Globus pallidus (tissue), 1 donor: ENCODE data around the gene E4F1.
"Not testable (repeated sequence)": the region's sequence is repeated elsewhere in the genome, so short reads cannot be mapped to it uniquely, and the experiment has no call there.

ENCODE experiments used
- DNase-seq: peaks from one replicate; pipeline ENCODE4 v3.0.0-alpha.2; 2015; ENCODE audit warnings: low spot score

The E4F1 gene

DNA sequence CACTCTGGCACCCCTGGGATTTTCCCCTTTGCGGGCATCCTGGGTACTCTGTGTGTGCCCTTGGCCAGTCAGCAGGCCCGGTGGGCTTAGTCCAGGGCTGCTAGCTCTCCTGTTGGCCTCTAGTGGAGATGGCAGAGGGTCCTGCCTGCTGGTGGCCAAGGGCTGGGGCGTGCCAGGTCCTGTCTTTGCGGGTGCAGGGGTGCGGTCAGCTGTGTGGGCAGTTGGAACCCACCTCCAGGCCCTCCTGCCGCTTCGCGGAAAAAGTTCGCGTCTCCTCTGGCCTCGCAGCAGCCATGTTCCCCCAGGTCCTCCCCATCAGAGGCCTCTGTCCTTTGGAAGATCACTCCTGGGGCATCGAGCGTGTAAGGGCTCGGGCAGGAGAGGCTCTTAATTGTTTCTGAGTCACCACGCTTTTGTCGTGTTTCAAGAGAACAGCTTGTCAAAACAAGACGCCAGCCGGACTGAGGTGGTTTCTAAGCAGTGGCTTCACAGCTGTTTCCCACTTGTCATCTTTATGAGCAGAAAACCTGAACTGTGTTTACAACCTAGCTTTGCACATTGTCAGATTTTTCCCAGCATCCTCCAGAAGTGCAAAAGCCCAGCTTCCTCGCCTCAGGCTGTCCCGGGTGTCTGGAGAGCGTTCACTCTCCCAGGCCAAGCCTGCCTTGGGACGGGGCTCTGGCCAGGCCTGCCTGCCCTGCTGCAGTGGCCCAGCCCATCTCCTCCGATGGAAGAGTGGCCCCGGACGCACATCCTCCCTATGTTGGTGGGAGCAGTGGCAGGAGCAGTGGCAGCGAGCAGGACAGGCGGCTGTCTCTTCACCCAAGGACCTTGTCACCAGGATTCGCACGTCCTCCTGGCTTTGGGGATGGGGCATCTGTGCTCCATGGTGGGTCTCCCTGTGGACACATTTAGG is 7.9 kb downstream of the E4F1 start:
- no peak for DNase-seq

DNA sequence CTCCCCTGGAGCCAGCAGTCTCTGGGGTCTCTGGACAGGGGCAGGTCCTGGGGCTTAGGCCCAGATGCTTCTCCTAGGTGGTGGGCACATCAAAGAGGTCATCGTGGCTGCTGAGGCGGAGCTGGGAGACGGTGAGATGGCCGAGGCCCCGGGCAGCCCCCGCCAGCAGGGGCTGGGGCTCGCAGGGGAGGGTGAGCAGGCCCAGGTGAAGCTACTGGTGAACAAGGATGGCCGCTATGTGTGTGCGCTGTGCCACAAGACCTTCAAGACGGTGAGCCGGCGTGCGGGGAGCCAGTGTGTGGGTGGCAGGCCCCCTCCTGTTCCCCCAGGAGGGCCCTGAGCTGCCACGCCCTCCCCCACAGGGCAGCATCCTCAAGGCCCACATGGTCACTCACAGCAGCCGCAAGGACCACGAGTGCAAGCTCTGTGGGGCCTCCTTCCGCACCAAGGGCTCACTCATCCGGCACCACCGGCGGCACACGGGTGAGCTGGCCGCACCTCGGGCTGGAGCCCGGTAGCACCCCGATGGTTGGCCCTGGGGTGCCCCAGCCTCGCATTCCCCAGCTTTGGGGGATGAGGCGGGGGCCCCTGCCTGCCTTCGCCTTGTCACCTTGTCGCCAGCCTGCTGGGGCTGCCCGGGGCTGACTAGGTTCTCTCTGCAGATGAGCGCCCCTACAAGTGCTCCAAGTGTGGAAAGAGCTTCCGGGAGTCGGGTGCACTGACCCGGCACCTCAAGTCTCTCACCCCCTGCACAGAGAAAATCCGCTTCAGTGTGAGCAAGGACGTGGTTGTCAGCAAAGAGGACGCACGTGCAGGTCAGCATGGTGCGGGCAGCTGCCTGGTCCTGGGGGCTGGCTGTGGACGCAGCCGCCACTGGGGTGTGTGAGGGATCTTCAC is 9.0 kb downstream of the E4F1 start:
- no peak for DNase-seq

DNA sequence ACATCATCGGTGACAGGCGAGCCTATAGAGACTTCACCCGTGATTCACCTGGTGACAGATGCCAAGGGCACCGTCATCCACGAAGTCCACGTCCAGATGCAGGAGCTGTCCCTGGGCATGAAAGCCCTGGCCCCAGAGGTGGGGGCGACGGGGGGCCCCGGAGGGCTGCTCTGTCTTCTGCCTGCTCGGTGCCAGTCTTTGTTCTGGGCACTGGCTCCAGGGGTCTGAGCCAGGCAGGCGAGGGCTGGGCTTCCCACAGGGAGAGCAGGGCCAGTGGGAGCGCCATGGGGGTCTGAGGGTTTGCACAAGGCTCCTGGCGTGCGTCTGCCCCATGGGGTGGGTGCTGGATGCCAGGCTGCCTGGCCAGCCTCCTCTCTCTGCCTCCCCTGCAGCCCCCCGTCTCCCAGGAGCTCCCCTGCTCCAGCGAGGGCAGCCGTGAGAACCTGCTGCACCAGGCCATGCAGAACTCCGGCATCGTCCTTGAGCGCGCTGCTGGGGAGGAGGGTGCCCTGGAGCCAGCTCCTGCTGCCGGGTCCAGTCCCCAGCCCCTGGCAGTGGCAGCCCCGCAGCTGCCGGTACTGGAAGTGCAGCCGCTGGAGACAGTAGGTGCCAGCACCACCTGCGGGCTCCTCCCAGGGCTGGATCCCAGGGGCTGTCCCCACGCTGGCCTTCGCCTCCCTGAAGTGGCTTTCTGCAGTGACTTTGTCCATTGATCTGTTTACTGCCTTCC is 9.8 kb downstream of the E4F1 start:
- no peak for DNase-seq

DNA sequence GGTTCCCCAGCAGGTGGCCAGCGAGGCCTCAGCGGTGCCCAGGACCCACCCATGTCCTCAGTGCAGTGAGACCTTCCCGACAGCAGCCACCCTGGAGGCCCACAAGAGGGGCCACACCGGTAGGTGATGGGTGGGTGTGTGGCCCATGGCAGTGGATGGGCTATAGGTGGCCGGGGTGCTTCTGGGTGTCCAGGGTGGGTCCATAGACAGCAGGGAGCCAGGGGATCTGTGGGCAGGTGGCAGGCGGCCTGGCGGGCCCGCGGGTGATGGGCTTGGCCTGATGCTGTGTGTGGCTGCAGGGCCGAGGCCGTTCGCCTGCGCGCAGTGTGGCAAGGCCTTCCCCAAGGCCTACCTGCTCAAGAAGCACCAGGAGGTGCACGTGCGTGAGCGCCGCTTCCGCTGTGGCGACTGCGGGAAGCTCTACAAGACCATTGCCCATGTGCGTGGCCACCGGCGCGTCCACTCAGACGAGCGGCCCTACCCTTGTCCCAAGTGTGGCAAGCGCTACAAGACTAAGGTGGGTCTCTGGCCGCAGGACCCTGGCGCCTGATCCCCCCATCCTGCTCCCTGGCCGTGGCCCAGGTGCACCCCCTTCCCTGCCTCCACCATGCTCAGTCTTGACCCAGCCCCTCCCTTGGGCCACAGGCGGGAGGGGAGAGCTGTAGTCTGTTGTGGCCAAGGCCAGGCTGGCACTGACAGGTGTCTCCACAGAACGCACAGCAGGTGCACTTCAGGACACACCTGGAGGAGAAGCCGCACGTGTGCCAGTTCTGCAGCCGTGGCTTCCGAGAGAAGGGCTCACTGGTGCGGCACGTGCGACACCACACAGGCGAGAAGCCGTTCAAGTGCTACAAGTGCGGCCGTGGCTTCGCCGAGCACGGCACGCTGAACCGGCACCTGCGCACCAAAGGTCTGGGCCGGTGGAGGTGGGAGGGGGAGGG is 10.8 kb downstream of the E4F1 start:
- DNase-seq, result no peak

DNA sequence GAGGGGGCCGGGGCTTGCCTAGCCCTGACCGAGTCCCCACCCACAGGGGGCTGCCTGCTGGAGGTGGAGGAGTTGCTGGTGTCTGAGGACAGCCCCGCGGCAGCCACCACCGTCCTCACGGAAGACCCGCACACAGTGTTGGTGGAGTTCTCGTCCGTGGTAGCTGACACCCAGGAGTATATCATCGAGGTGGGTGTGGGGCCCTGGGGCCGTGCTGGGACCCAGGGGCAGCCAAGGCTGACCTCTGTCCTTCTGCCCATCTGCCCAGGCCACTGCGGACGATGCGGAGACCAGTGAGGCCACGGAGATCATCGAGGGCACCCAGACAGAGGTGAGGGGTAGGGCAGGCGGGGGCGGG is 11.4 kb downstream of the E4F1 start:
- no peak for DNase-seq

DNA sequence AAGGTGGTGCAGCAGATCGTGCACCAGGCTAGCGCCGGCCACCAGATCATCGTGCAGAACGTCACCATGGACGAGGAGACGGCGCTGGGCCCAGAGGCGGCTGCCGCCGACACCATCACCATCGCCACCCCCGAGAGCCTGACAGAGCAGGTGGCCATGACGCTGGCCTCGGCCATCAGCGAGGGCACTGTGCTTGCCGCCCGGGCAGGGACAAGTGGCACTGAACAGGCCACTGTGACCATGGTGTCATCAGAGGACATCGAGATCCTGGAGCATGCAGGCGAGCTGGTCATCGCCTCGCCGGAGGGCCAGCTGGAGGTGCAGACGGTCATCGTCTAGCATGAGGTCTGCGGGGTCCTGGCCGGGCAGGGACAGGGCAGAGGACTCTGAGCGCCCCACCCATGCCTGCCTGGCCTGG is 11.9 kb downstream of the E4F1 start:
- no peak for DNase-seq

DNA sequence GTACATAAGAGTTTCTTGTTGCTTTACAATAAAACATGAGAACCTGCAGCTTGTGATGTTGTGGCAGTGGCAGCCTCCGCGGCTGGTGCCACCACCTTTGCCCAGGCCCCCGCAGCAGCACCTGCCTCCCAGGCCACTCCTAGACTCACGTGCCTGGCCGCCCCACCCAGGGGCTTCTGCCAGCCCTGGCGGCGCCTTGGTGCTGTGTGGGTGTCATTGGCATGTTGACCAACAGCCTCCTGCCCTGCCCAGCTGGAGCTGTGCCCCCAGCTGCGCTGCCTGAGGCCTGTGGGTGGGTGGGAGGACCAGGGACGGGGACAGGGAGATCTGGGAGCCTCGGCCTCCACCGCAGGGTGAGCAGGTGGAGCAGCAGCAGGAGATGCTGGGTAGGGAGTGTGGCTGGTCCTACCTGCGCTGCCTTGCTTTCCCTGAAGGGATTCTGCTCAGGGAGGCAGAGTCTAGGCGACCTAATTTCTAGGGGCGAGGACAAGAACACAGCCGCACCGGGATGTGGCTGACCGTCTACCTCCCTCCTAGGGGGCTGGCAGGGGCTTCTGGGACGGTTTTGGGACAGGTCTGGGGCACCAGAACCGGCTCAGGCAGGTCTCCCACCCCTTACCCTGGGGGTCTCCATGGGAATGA is 12.4 kb downstream of the E4F1 start:
- no peak for DNase-seq

DNA sequence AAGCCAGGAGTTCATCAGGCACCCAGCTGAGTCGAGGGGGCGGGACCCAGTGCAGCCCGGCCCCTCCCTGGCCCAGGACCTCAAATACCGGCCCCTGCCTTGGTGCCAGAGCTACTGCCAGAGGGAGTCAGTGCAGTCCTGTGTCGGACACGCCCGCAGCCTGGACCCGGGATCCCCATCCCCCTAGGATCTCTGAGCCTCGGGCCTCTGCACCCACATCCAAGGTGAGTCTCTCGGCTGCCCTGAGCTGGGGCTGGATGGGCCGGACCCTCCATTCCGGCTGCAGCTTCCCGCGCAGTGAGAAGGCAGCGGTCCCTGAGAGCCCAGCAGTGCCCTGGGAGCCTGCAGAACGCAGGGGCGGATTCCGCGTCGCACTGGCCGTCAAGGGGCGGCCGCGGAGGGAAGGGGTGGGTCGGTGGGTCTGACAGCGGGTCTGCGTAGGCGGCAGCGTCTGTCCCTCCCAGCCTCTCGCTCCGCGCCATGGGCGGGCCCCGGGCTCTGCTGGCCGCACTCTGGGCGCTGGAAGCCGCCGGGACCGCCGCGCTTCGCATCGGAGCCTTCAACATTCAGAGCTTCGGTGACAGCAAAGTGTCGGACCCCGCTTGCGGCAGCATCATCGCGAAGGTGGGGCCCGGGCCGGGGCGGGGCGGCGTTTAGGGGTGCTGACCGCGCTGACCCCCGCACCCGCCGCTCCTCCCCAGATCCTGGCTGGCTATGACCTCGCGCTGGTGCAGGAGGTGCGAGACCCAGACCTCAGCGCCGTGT is 13.1 kb downstream of the E4F1 start, which contains the start of gene DNASE1L2:
DNASE1L2 (plus strand) TSS at position 108 of the 765 bp plus-strand sequence; CDS start at position 481, 373 bp downstream.
- DNase-seq, result no peak

DNA sequence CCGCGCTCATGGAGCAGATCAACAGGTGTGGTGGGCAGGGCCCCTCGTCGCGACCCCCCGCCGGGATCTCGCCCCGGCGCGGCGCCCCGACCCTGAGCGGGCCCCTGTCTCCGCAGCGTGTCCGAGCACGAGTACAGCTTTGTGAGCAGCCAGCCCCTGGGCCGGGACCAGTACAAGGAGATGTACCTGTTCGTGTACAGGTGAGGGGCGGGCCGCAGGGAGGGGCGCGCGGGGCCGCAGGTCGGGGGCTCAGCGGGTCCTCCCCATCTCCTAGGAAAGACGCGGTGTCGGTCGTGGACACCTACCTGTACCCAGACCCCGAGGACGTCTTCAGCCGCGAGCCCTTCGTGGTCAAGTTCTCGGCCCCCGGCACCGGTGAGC is 13.7 kb downstream of the E4F1 start:
- DNase-seq, result no peak

DNA sequence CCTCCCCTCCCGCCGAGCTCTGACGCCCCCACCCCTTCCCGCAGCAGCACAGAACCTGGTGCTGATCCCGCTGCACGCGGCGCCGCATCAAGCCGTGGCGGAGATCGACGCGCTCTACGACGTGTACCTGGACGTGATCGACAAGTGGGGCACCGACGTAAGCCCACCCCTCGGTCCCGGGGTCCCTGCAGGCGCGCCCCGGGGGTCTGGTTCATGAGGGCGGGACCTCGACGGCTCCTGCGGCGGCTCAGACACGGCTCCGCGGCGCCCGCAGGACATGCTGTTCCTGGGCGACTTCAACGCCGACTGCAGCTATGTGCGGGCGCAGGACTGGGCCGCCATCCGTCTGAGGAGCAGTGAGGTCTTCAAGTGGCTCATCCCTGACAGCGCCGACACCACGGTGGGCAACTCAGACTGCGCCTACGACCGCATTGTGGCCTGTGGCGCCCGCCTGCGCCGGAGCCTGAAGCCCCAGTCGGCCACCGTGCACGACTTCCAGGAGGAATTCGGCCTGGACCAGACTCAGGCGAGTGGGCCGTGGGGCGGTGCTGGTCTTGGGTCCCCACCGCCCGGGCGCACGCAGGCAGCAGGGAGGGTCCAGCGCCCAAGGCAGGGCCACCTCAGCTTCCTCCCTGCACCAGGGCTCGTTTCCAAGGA is 14.2 kb downstream of the E4F1 start:
- no peak for DNase-seq

DNA sequence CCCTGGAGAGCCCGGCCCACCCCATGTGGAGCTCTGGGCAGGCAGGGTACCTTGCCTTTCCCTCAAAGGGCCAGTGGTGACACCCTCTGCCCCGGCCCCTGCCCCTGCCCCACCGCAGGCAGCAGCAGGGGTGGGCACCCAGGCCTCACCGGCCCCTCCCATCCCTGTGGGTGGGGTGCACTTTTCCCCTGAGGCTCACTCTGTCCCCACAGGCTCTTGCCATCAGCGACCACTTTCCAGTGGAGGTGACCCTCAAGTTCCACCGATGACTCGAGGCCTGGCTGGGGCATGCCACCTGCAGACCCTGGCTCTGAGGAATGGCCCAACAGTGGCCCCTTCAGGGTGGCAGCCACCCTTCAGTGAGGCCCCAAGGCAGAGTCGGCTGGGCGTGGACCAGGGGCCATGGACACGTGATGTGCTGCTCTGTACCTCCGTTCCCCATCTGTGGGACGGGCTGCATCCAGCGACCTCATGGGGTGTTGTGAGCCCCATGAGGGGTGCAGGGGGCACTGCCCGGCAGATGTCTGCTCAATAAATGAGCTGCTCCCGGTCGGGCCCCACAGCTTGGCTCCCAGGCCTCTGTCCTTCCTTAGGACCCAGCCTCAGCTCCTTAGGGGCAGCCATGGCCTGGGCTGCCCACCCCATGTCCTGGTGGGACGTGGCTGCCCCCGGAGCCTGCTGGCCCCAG is 14.9 kb downstream of the E4F1 start:
- DNase-seq, result no peak

DNA sequence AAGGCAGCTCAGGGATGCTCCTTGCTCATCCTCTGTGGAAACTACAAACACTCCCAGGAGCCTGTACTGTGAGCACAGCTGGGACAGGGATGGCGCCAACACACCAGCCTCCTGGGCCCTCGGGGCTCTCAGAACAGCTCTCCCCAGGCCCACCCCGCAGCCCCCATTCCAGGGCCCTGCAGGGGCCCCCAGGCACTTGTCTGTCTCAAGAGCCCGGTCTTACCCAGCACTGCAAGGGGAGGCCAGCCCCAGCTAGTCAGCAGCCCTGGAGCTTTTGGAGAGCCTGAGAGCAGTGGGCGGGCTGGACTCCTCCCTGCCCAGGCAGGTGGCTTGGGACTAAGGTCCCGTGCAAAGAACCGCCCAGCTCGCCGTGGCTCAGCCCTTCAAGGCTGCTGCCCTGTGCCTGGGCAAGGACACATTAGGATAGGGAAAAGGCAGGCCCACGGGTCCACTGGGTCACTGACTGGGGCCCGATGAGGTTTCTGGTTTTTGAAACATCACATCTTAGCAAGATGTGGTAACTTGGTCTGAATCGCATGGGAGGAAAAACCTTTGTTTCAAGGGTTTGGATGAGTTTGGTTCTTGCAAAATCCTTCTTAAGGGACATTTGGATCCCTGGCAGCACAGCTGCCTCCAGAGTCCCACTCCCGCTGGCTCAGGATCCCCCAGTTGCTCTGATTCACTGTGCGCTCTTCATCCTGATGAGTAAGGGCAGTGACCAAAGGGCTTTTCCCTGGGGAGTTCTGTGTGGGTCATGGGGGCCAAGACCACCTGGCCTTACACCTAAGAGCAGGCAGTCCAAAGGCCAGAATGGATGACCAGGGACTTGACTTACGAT is 15.7 kb downstream of the E4F1 start:
- no peak for DNase-seq

DNA sequence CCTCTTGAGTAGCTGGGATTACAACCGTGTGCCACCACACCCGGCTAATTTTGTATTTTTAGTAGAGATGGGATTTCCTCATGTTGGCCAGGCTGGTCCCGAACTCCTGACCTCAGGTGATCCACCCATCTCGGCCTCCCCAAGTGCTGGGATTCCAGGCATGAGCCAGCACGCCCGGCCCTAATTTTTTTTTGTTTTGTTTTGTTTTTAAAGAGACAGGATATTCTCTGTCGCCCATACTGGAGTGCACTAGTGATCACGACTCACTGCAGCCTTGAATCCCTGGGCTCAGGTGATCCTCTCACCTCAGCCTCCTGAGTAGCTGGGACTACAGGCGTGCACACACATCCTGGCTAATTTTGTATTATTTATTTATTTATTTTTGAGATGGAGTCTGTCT is 16.9 kb downstream of the E4F1 start:
- not testable (repeated sequence) for DNase-seq

DNA sequence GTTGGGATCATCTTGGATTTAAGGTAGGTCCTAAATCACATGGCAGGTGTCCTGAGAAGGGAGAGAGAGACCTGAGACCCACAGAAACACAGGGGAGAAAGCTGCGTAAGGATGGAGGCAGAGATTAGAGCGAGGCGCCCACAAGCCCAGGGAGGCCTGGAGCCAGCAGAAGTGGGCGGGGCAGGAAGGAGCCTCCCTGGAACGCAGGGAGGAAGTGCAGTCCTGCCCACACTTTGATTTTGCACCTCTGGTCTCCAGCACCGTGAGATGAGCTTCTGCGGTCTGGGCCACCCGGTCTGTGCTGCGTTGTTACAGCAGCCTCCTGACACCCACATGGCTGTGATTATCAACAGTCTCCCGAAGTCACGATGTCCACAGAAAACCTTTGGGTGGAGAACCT is 19.2 kb downstream of the E4F1 start:
- DNase-seq, result no peak

DNA sequence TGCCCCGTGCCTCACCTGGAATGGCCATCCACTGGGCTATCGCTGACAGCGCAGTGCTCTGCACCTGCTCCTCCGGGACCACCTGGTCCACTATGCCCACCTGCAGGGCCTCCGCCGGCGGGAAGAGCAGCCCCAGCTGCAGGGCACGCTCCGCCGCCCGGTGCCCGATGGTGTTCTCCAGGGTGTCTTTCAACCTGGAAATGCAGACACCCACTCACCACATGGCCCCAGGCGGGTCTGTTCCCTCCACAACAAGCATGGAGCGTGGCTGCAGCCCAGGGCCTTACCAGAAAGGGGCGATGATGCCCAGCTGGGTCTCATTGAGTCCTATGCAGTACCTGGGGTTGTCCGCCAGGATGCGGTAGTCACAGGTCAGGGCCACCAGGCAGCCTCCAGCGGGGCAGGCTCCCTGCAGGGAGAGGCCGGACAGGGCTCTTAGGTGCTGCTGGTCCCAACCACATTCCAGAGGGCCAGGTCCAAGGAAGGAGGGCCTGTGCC is 19.7 kb downstream of the E4F1 start:
- DNase-seq, result no peak

DNA sequence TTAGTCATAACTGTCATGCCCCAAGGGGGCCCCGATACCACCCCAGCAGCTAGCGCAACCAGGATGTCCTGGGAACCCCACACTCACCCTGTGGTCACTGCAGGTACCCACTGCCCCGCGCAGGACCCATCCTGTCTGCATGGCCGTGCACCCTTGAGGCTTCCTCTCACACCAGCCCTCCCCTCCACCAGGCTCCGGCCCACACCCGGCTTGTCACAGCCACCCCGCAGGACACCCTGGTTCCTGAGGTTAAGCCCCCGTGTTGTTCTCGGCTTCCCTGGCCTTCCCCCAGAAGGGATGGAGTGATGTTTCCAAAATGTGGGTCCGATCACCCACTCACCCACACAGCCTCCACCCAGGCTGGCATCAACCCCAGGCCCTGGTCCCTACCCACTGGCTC is 20.4 kb downstream of the E4F1 start:
- no peak for DNase-seq

DNA sequence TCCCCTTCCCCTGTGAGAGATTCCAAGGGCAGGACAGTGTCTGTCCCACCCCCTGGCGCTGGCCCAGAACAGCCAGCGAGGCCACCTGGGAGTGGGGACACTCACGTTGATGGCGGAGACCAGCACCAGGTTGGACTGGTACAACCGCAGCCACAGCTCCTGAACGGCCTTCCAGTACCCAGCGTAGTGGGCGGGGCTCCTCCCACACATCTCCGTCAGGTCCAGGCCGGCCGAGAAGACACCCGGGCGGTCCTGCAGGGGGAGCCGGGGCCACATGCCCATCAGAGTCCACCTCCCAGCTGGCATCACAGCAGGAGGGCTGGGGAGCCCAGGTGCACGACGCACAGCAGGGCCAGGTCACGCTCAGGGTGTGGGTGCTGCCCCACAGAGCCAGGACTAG is 20.9 kb downstream of the E4F1 start:
- DNase-seq, result no peak
